Mesenchymal stem cell (in vitro differentiated cells and primary cell): ENCODE results near the gene ANGPTL2.

Experiments
- DNase-seq: peaks from one replicate; pipeline ENCODE4 v3.0.0-alpha.2; 2013
- H2AFZ ChIP-seq: one replicate; pipeline ENCODE4 v1.6.1; 2013; ENCODE audit warnings: low read depth, mild to moderate bottlenecking, control low read depth, inconsistent platforms, low read length, moderate library complexity
- H2AK5ac ChIP-seq: 2 replicates; pipeline ENCODE4 v1.6.1; 2013; ENCODE audit warnings: low read length, moderate library complexity, mild to moderate bottlenecking, inconsistent platforms; ENCODE audit not compliant: severe bottlenecking
- H2BK120ac ChIP-seq: one replicate; pipeline ENCODE4 v1.6.1; 2013; ENCODE audit warnings: low read depth, mild to moderate bottlenecking, inconsistent platforms, low read length, moderate library complexity
- H2BK12ac ChIP-seq, 2 experiments: one replicate each; pipeline ENCODE4 v1.6.1; 2013; ENCODE audit warnings: inconsistent platforms in 2 of 2, low read length in 2 of 2, mild to moderate bottlenecking in 2 of 2, moderate library complexity in 2 of 2, control low read depth in 1 of 2
- H2BK15ac ChIP-seq: one replicate; pipeline ENCODE4 v1.6.1; 2013; ENCODE audit warnings: mild to moderate bottlenecking, low read depth, inconsistent platforms; ENCODE audit not compliant: poor library complexity, severe bottlenecking
- H2BK5ac ChIP-seq: 2 replicates; pipeline ENCODE4 v1.6.1; 2013; ENCODE audit warnings: low read depth, mild to moderate bottlenecking, low read length, control low read depth, inconsistent platforms; ENCODE audit not compliant: poor library complexity, severe bottlenecking
- H3K14ac ChIP-seq, 2 experiments: one replicate each; pipeline ENCODE4 v1.6.1; 2013; ENCODE audit warnings: inconsistent platforms in 2 of 2, low read length in 2 of 2, control low read depth in 1 of 2, mild to moderate bottlenecking in 1 of 2, moderate library complexity in 1 of 2
- H3K18ac ChIP-seq, 2 experiments: one replicate each; pipeline ENCODE4 v1.6.1; 2013; ENCODE audit warnings: inconsistent platforms in 2 of 2, low read length in 2 of 2, control low read depth in 1 of 2, low read depth in 1 of 2, mild to moderate bottlenecking in 1 of 2
- H3K23ac ChIP-seq, 2 experiments: one replicate each; pipeline ENCODE4 v1.6.1; 2013; ENCODE audit warnings: inconsistent platforms in 2 of 2, low read length in 2 of 2, mild to moderate bottlenecking in 2 of 2, moderate library complexity in 2 of 2, control low read depth in 1 of 2
- H3K27ac ChIP-seq: 2 replicates; pipeline ENCODE4 v1.5.1; 2013; ENCODE audit warnings: mild to moderate bottlenecking, moderate library complexity, low read length, control low read depth, inconsistent platforms; ENCODE audit not compliant: poor library complexity, severe bottlenecking
- H3K27me3 ChIP-seq, 2 experiments: 2 replicates each; pipeline versions ENCODE4 v1.6.1 to v1.7.0; 2013; ENCODE audit warnings: low read length in 2 of 2, mild to moderate bottlenecking in 2 of 2, moderate library complexity in 2 of 2, control low read depth in 1 of 2, inconsistent platforms in 1 of 2; ENCODE audit not compliant: control insufficient read depth in 1 of 2, insufficient read depth in 1 of 2
- H3K36me3 ChIP-seq, 2 experiments: 2 replicates each; pipeline versions ENCODE4 v1.6.1 to v1.7.0; 2013; ENCODE audit warnings: low read length in 2 of 2, control low read depth in 1 of 2, inconsistent platforms in 1 of 2, low read depth in 1 of 2, mild to moderate bottlenecking in 1 of 2; ENCODE audit not compliant: insufficient read depth in 2 of 2, control insufficient read depth in 1 of 2
- H3K4ac ChIP-seq, 2 experiments: one replicate each; pipeline ENCODE4 v1.6.1; 2013; ENCODE audit warnings: inconsistent platforms in 2 of 2, low read length in 2 of 2, mild to moderate bottlenecking in 2 of 2, moderate library complexity in 2 of 2, control low read depth in 1 of 2, low read depth in 1 of 2
- H3K4me1 ChIP-seq: 2 replicates; pipeline ENCODE4 v1.6.1; 2013; ENCODE audit warnings: low read depth, low read length, control low read depth; ENCODE audit not compliant: control insufficient read depth, insufficient read depth
- H3K4me2 ChIP-seq: 2 replicates; pipeline ENCODE4 v1.6.1; 2013; ENCODE audit warnings: low read length, mild to moderate bottlenecking, inconsistent platforms; ENCODE audit not compliant: poor library complexity, severe bottlenecking
- H3K4me3 ChIP-seq, 2 experiments: 2 replicates each; pipeline versions ENCODE4 v1.5.1 to v1.7.0; 2013; ENCODE audit warnings: low read length in 2 of 2, mild to moderate bottlenecking in 2 of 2, control low read depth in 1 of 2, low read depth in 1 of 2; ENCODE audit not compliant: insufficient read depth in 1 of 2
- H3K79me1 ChIP-seq: replicated peaks from 2 replicates; pipeline ENCODE4 v1.6.1; 2013; ENCODE audit warnings: mild to moderate bottlenecking, control low read depth, low read length, inconsistent platforms; ENCODE audit not compliant: poor library complexity, severe bottlenecking
- H3K9ac ChIP-seq: 2 replicates; pipeline ENCODE4 v1.7.0; 2013; ENCODE audit warnings: mild to moderate bottlenecking, low read length, moderate library complexity
- H3K9me3 ChIP-seq: 2 replicates; pipeline ENCODE4 v1.7.0; 2013; ENCODE audit warnings: mild to moderate bottlenecking, low read length; ENCODE audit not compliant: control insufficient read depth
- H4K8ac ChIP-seq: one replicate; pipeline ENCODE4 v1.6.1; 2013; ENCODE audit warnings: inconsistent platforms, mild to moderate bottlenecking, low read length, moderate library complexity
- H4K91ac ChIP-seq: one replicate; pipeline ENCODE4 v1.6.1; 2013; ENCODE audit warnings: mild to moderate bottlenecking, low read length, inconsistent platforms
- WGBS: methylation state at CpG from one replicate; pipeline ENCODE4 v1.1.7; 2013; ENCODE audit warnings: mixed read lengths; 5-methylcytosine and 5-hydroxymethylcytosine counted together

ANGPTL2 gene

DNA sequence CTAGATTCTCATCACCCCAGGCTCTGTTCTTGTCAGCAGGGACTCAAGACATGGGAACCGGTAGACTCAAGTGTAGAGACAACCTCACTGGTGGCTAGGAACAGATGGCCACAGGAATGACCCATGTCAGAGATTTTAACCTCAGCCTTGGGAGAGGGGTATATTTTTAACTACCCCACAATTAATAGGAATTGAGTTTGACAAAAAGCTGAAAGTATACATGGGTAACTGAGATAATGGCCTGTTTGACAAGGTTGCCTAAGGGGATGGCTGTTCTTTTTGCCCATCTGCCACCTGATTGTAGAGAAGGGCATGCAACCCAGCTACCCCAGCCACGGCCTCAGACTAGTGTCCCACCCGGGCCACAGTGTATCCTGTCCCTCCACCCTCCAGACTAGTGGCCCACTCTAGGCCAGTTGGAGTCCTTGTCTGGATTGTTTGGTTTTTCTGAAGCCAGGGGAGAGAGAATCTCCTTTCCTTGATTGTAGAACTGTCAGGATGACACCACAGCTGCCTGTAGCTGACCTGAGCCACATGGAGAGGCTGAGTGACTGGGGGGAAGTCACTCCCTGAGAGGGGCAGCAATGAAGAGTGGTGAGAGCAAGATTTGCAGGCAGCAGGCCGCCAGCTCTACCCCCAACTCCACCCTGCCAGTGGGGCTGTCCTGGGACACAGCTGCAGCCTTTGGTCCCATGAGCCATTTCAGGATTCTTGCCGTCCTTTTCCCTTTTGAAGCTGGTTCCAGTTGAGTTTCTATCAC lies 14.6 kb upstream of the ANGPTL2 start:
- no peaks in the 10 kb centered on the region for H3K36me3 ChIP-seq
- H3K4ac ChIP-seq = no peak overlapping the region
- H3K18ac ChIP-seq = no peak overlapping the region
- no peak overlapping the region for H2BK120ac ChIP-seq
- H2BK5ac ChIP-seq = no peak overlapping the region
- peak overlapping the region; percentile 47 for H4K91ac ChIP-seq
- no peak overlapping the region for H3K23ac ChIP-seq
- H3K4me3 ChIP-seq = no peak overlapping the region
- no peak overlapping the region for H3K9ac ChIP-seq
- H3K4me1 ChIP-seq = peaks cover 19% of the 10 kb centered on the region
- peak overlapping the region; percentile 7 for H2BK15ac ChIP-seq
- H2AK5ac ChIP-seq = no peak overlapping the region
- DNase-seq = no peak
- peaks cover 7 to 25% of the 10 kb centered on the region in 2 experiments for H3K27me3 ChIP-seq
- H3K27ac ChIP-seq = no peak overlapping the region
- no peak overlapping the region for H3K4me2 ChIP-seq
- no peak overlapping the region for H4K8ac ChIP-seq
- no peak overlapping the region for H2AFZ ChIP-seq
- H3K9me3 ChIP-seq = no peaks in the 10 kb centered on the region
- H3K79me1 ChIP-seq = no peaks in the 10 kb centered on the region
- H3K14ac ChIP-seq = no peak overlapping the region
- 85% methylated on average over 4 of the region's 5 CpGs for WGBS
- peak overlapping the region in 1 of 2 experiments; percentile 65 for H2BK12ac ChIP-seq

DNA sequence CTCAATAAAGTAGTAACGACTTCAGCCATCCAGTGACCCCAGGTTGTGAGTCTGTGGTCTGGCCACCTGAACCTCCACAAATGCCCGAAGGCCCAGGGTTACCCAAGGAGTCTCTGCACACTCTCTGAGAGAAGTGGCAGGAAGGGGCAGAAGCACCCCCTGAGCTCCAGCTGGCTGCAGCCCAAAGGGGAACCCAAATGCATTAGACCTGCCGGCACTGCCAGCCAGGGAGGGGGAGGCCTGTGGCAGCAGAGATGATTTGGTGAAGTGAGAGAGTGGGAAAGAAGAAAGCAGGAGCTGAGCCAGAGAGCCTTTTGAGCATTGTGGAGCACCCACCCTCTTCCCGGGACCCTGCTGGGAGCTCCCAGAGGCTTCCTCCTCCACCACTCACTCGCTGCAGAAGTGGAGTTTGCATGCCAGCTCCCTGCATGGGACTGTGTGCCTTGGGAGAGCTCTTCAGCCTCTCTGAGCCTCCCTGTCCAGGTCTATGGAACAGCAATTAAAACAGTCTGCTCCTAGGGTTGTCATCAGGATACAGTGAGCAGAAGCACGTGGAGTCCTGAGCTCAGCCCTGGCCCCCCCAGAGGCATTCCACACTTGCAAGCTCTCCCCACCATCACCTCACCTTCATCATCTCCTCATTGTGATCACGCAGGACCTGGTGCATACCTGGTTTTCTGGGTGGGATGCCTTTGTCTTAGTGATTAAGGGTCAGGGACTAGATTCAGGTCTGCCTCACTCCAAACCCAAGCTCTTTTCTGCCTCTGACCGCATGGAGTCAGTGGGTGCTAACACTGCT lies 13.8 kb upstream of the ANGPTL2 start:
- no peak overlapping the region for H2AFZ ChIP-seq
- H3K27ac ChIP-seq = no peak overlapping the region
- H2BK5ac ChIP-seq = no peak overlapping the region
- H4K91ac ChIP-seq = peak overlapping the region; percentile 16
- 92% methylated on average over 8 of the region's 8 CpGs for WGBS
- no peak for DNase-seq
- H3K36me3 ChIP-seq = no peaks in the 10 kb centered on the region
- H4K8ac ChIP-seq = no peak overlapping the region
- H3K4me1 ChIP-seq = peaks cover 25% of the 10 kb centered on the region
- peak overlapping the region; percentile 71 for H2BK15ac ChIP-seq
- H2AK5ac ChIP-seq = no peak overlapping the region
- peak overlapping the region in 1 of 2 experiments; percentile 15 for H2BK12ac ChIP-seq
- H3K4me3 ChIP-seq = no peak overlapping the region
- H3K23ac ChIP-seq = no peak overlapping the region
- no peaks in the 10 kb centered on the region for H3K9me3 ChIP-seq
- no peak overlapping the region for H3K14ac ChIP-seq
- no peak overlapping the region for H3K4ac ChIP-seq
- H3K79me1 ChIP-seq = no peaks in the 10 kb centered on the region
- no peak overlapping the region for H3K4me2 ChIP-seq
- H3K9ac ChIP-seq = no peak overlapping the region
- peaks cover 7 to 25% of the 10 kb centered on the region in 2 experiments for H3K27me3 ChIP-seq
- H2BK120ac ChIP-seq = no peak overlapping the region
- H3K18ac ChIP-seq = no peak overlapping the region

DNA sequence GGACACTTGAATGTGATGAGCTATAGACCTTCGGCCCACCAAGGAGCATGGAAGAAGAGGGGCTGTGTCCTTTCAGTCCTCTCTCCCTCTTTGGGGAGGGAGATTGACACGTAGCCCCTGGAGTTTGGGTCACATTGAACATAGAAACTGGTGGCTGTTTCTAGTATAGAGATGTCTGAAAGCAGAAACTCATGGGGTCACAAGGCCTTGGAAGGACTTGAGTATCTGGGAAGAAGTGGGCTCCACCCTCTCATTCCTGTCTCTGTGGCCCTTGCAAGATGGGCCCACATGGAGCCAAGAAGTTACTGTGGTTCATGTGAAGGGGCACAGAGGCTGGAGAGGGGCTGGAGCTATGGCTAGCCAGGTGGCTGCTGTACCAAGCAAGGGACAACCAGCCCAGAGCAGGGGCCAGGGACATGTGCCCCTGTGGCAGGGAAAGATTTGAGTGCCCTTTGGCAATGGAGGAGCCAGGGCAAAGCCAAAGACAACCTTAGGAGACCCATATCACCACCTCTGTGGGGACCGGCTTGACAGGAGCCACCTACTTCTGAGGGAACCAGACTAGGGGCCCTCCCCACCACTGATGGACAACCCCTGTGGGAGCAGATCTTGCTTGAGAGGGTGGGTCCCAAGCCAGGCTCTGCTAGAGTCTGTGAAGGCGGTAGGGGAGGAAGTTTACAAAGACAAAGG lies 12.8 kb upstream of the ANGPTL2 start:
- H3K18ac ChIP-seq = peak overlapping the region; percentile 23 to 72
- no peak overlapping the region for H4K8ac ChIP-seq
- no peak overlapping the region for H2BK5ac ChIP-seq
- H3K4me3 ChIP-seq = no peak overlapping the region
- H4K91ac ChIP-seq = peak overlapping the region; percentile 3
- peaks cover 3 to 25% of the 10 kb centered on the region in 2 experiments for H3K27me3 ChIP-seq
- peak overlapping the region; percentile 88 to 91 for H2BK12ac ChIP-seq
- no peak for DNase-seq
- H3K4ac ChIP-seq = peak overlapping the region in 1 of 2 experiments; percentile 75
- H3K23ac ChIP-seq = no peak overlapping the region
- H3K36me3 ChIP-seq = no peaks in the 10 kb centered on the region
- no peak overlapping the region for H2AFZ ChIP-seq
- no peak overlapping the region for H3K9ac ChIP-seq
- H3K79me1 ChIP-seq = no peaks in the 10 kb centered on the region
- WGBS = 99% methylated on average over 3 of the region's 4 CpGs
- H3K4me1 ChIP-seq = peaks cover 25% of the 10 kb centered on the region
- no peak overlapping the region for H3K27ac ChIP-seq
- no peak overlapping the region for H2AK5ac ChIP-seq
- H3K14ac ChIP-seq = peak overlapping the region in 1 of 2 experiments; percentile 12
- no peaks in the 10 kb centered on the region for H3K9me3 ChIP-seq
- no peak overlapping the region for H2BK120ac ChIP-seq
- H3K4me2 ChIP-seq = no peak overlapping the region
- H2BK15ac ChIP-seq = no peak overlapping the region
